Measurements from ENCODE around the gene DIP2B.

The DIP2B gene

DNA sequence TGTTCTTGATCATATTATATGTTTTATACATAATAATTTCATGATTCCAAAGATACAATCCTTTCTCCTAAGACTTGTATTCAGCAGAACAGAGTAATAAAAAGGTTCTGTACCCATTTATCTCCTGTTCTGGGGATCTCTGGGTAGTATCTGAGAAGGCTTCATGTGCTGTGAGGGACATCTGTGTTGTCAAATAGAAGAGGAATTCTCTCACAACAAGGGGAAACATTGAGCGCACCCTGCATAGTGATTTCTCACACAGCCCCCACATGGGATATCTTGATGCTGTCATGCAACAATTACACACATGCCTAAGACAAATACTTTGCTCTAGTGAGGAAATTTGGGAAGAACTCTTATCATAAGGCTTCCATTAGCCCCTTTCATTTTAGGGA, 157.3 kb downstream of the DIP2B start:
- DNase-seq (ENCODE audit: low read depth) = no peak
- TF ChIP-seq, protein P1, sequence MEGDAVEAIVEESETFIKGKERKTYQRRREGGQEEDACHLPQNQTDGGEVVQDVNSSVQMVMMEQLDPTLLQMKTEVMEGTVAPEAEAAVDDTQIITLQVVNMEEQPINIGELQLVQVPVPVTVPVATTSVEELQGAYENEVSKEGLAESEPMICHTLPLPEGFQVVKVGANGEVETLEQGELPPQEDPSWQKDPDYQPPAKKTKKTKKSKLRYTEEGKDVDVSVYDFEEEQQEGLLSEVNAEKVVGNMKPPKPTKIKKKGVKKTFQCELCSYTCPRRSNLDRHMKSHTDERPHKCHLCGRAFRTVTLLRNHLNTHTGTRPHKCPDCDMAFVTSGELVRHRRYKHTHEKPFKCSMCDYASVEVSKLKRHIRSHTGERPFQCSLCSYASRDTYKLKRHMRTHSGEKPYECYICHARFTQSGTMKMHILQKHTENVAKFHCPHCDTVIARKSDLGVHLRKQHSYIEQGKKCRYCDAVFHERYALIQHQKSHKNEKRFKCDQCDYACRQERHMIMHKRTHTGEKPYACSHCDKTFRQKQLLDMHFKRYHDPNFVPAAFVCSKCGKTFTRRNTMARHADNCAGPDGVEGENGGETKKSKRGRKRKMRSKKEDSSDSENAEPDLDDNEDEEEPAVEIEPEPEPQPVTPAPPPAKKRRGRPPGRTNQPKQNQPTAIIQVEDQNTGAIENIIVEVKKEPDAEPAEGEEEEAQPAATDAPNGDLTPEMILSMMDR (conservative IDR thresholded peaks at IDR 0.05; ENCODE audit: control insufficient read depth, insufficient read depth, low read depth, low read length) = no peak
- no peak overlapping the region for H3K4me3 ChIP-seq (ENCODE audit: control insufficient read depth, low read depth, low read length)

DNA sequence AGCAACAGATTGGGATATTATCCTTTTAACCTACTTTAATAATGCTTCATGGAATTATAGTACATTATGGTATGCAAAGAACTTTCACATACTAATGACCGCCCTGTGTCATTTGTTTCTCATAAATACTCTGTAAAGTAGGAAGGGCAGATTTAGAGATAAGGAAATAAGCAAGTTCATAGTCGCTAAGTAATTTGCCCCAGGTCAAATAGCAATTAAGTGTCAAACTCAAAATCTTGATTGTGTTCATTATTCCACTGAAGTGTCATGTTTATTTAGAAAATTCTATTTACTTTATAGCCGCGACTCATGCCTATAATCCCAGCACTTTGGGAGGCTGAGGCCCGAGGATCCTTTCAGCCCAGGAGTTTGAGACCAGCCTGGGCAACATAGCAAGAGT, 160.4 kb downstream of the DIP2B start:
- DNase-seq (ENCODE audit: low read depth) = no peak
- TF ChIP-seq, protein P1 (conservative IDR thresholded peaks at IDR 0.05; ENCODE audit: control insufficient read depth, insufficient read depth, low read depth, low read length) = no peak

DNA sequence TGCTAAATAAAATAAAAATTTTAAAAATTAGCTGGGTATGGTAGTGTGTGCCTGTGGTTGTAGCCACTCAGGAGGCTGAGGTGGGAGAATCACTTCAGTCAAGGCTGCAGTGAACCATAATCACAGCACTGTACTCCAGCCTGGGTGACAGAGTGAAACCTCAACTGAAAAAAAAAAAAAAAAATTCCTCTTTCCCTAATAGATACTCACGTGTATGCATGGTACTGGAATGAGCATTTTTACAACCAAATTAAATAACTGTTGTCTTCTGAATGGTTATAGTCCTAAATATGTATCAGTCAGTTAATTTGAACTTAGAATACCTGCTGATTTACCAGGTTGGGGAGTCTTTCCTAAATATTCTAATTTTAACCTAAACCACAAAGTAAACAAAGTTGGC, 160.8 kb downstream of the DIP2B start:
- H3K4me3 ChIP-seq (ENCODE audit: control insufficient read depth, low read depth, low read length) = no peak overlapping the region
- DNase-seq (ENCODE audit: low read depth) = no peak
- TF ChIP-seq, protein P1 (conservative IDR thresholded peaks at IDR 0.05; ENCODE audit: control insufficient read depth, insufficient read depth, low read depth, low read length) = no peak

More for the DNA sequence above, 160.4 kb downstream of the DIP2B start:
- H3K4me3 ChIP-seq (ENCODE audit: control insufficient read depth, low read depth, low read length) = no peak overlapping the region

DNA sequence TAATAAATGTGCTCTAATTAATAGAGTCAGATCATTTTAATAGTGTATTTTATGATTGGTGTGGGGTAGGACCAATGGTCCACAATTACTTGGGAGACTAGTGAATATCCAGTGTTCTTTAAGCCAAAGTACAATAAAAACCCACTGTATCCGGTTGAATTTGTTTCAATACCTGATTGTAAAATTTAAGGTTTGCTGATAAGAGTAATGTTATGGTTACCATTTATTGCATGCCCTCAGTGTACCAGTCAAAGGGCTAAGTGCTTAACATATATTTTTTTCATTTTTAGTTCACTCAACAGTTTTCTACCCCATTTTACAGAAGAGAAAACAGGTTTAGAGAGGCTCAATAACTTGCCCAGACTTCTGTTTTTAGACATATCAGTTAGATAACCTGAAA, 161.2 kb downstream of the DIP2B start:
- no peak for DNase-seq (ENCODE audit: low read depth)
- TF ChIP-seq, protein P1 (conservative IDR thresholded peaks at IDR 0.05; ENCODE audit: control insufficient read depth, insufficient read depth, low read depth, low read length) = no peak
- no peak overlapping the region for H3K4me3 ChIP-seq (ENCODE audit: control insufficient read depth, low read depth, low read length)

DNA sequence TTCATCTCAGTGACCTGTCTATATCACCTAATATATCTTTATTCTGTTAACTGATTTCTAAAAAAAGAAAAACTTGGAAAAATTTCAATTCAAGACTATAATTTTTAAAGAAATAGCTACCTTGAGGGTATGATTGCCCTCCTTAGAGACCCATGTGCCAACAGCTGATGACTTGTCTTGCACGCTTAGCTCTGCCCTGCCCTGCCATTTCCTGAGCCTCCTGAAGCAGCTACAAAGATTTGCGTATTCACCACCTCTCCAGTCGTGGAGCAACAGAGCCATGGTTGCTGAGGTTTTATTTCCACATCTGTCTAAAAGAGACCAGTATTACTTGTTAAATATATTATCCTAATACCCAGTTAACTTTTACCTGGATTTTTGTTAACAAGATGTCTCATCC, 167.4 kb downstream of the DIP2B start:
- no peak overlapping the region for H3K4me3 ChIP-seq (ENCODE audit: control insufficient read depth, low read depth, low read length)
- no peak for DNase-seq (ENCODE audit: low read depth)
- TF ChIP-seq, protein P1 (conservative IDR thresholded peaks at IDR 0.05; ENCODE audit: control insufficient read depth, insufficient read depth, low read depth, low read length) = no peak

DNA sequence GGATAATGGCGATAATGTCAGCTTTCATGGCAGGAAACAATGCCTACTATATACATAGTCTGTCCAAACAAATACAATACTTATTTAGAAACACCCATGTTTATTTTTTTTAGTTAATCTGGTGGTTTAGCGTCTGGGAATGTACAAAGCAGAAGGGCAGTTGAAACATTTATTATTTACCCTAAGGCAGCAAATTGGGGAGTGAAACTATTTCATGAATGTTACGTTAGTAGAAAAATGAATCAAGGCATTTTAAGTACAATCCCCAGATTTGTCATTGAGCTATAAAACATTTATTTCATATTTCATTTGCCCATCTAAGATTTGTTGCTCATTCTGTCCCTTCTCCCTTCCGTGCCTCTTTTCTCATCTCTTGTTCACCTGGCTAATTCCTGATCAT, 172.0 kb downstream of the DIP2B start:
- no peak overlapping the region for H3K4me3 ChIP-seq (ENCODE audit: control insufficient read depth, low read depth, low read length)
- TF ChIP-seq, protein P1 (conservative IDR thresholded peaks at IDR 0.05; ENCODE audit: control insufficient read depth, insufficient read depth, low read depth, low read length) = no peak
- DNase-seq (ENCODE audit: low read depth) = no peak

DNA sequence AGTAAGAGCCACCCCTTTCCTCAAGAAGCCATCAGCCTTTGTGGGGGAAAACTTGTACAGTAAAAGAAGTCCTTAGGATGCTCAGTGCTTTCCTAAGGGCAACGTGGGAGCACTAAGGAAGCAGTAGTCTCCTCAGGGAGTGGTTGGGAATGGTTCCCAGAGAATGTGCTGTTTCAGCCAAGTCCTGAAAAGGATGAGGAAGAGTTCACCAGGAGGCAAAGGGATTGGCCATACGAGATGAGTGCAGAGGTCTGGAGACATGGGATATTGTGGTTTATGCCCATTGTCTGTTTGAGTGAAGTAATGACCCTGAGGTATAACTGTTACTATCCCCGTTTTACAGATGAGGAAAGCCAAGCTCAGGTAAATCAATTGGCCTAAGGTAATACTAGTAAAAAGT, 173.1 kb downstream of the DIP2B start:
- no peak overlapping the region for H3K4me3 ChIP-seq (ENCODE audit: control insufficient read depth, low read depth, low read length)
- TF ChIP-seq, protein P1 (conservative IDR thresholded peaks at IDR 0.05; ENCODE audit: control insufficient read depth, insufficient read depth, low read depth, low read length) = no peak
- peak; percentile 81 for DNase-seq (ENCODE audit: low read depth)

All from fibroblast of mammary gland (primary cell).